Gastroesophageal sphincter (tissue), 4 donors: Measurements from ENCODE around the gene AKAP10. TPM values are rescaled to one million over a fixed set of nuclear protein-coding genes. Genes with fewer than 3 reads are reported as not detected.
A peak's percentile ranks its signal among the peaks of the same experiment; 100 is the strongest.
"Not testable (repeated sequence)": the region's sequence is repeated elsewhere in the genome, so short reads cannot be mapped to it uniquely, and the experiment has no call there.

ENCODE experiments used
- ATAC-seq: fragments of 150-250 bp; one replicate; pipeline ENCODE4 v1.9.1; 2016; ENCODE audit warnings: mild to moderate bottlenecking, moderate library complexity
- H3K27ac ChIP-seq, 4 donors: fragments of 200-600 bp; sonication (generic) in 3 of 4; 1 replicate in 3 of 4; 2 replicates in 1 of 4; pipeline ENCODE4 v1.5.1; 2016 to 2019
- H3K27me3 ChIP-seq: fragments of 200-600 bp; sonication (generic); one replicate; pipeline ENCODE4 v1.5.1; 2019
- H3K36me3 ChIP-seq, 2 donors: fragments of 200-600 bp; sonication (generic); one replicate each; pipeline ENCODE4 v1.5.1; 2019; ENCODE audit warnings: control low read depth in 1 of 2
- H3K4me1 ChIP-seq, 3 donors: fragments of 200-600 bp; sonication (generic); 1 replicate in 2 of 3; 2 replicates in 1 of 3; pipeline ENCODE4 v1.5.1; 2016 to 2019; ENCODE audit warnings: control low read depth in 2 of 3
- H3K4me3 ChIP-seq, 2 donors: fragments of 200-600 bp; sonication (generic); one replicate each; pipeline ENCODE4 v1.5.1; 2019; ENCODE audit warnings: mild to moderate bottlenecking in 1 of 2, moderate library complexity in 1 of 2
- H3K9me3 ChIP-seq, 3 donors: fragments of 200-600 bp; sonication (generic); one replicate each; pipeline ENCODE4 v1.5.1; 2017 to 2019; ENCODE audit warnings: control low read depth in 2 of 3
- EP300 ChIP-seq: sonication (generic); formaldehyde crosslinking; IDR thresholded peaks from one replicate; pipeline ENCODE4 v1.6.1; 2017; ENCODE audit warnings: antibody characterized with exemption, mild to moderate bottlenecking
- POLR2A ChIP-seq, 2 donors: fragments of 450-650 bp; IDR thresholded peaks; one replicate each; pipeline ENCODE4 v1.6.1; 2017; ENCODE audit warnings: antibody characterized with exemption in 2 of 2, mild to moderate bottlenecking in 2 of 2, moderate library complexity in 1 of 2
- POLR2AphosphoS5 ChIP-seq: sonication (generic); formaldehyde crosslinking; IDR thresholded peaks from one replicate; pipeline ENCODE4 v1.6.1; 2017; ENCODE audit warnings: antibody characterized with exemption
- WGBS, 2 donors: methylation state at CpG; one replicate each; pipeline ENCODE4 v1.1.5; 2018; ENCODE audit warnings: low coverage in 1 of 2; 5-methylcytosine and 5-hydroxymethylcytosine counted together
- total RNA-seq, 4 donors: library from RNA; depleted of rRNA; stranded (reverse); fragments of >200 nt; gene quantifications; one replicate each; pipeline ENCODE4 v1.1.0, GENCODE V29; 2016
- TF ChIP-seq, protein P1 (sequence below), 4 experiments: fragments of 200-600 bp in 2 of 4; fragments of 450-650 bp in 2 of 4; sonication (generic) in 1 of 4; IDR thresholded peaks; one replicate each; pipeline ENCODE4 v1.5.1; 2017 to 2019; ENCODE audit warnings: antibody characterized with exemption in 4 of 4, mild to moderate bottlenecking in 2 of 4, moderate library complexity in 2 of 4

Gene AKAP10
- total RNA-seq, 4 donors from 2014 or later, result 22.6 to 46.4 (median 24.4) TPM

DNA sequence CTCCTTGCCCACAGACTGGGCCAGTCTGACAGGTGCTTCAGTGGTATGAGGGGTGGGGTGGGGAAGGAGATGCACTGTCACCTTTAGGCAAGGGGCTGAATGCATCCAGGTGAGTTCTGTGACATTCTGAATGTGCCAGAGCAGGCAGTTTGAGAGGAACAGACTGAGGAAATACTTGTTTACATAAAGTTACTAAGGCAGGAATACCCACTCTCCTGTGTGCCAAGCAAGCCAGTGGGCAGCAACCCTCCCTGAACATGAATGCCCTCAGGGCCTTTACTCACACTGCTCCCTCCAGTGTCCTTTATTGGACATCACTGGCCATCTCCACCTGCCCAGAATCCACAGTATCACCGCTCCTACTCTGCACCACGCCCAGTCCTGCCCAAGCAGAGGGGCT, 76.8 kb downstream of the AKAP10 start:
- no peak for TF ChIP-seq POLR2AphosphoS5
- no peak for TF ChIP-seq POLR2A (IDR thresholded peaks at IDR 0.05)
- no peak for TF ChIP-seq EP300
- TF ChIP-seq, protein P1, sequence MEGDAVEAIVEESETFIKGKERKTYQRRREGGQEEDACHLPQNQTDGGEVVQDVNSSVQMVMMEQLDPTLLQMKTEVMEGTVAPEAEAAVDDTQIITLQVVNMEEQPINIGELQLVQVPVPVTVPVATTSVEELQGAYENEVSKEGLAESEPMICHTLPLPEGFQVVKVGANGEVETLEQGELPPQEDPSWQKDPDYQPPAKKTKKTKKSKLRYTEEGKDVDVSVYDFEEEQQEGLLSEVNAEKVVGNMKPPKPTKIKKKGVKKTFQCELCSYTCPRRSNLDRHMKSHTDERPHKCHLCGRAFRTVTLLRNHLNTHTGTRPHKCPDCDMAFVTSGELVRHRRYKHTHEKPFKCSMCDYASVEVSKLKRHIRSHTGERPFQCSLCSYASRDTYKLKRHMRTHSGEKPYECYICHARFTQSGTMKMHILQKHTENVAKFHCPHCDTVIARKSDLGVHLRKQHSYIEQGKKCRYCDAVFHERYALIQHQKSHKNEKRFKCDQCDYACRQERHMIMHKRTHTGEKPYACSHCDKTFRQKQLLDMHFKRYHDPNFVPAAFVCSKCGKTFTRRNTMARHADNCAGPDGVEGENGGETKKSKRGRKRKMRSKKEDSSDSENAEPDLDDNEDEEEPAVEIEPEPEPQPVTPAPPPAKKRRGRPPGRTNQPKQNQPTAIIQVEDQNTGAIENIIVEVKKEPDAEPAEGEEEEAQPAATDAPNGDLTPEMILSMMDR (IDR thresholded peaks at IDR 0.05), result no peak
- Histone ChIP-seq H3K4me3 (no peak overlapping the region), H3K9me3 (no peaks in the 10 kb centered on the region), H3K27me3 (no peaks in the 10 kb centered on the region), H3K4me1 (peaks cover 0 to 53% (median 0%) of the 10 kb centered on the region in 3 donors), H3K27ac (peak overlapping the region in 1 of 4 donors; percentile 27), H3K36me3 (peaks cover 0 to 55% of the 10 kb centered on the region in 2 donors)
- no peak for ATAC-seq
- WGBS, 2 donors, result 100% methylated on average over 2 of the region's 2 CpGs; no CpG with 5 or more reads in 1 of the 2 donors

DNA sequence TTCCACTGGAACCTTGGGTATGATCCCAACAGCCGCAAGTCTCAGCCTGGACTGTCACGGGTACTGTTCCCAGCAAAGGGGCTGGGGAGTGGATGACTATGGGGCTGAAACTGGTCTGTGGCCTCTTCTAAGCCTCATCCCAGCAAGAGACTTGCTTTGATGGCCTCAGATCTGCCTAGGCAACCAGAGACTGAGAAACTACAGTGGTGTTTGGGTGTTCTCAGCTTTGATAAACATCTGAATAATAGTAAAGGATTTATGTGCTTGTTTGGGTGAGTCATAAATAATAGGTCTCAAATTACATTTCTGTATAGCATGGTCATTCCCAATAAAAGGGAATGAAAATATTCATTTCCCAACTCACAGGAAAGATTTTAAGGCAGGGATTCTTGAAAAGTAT, 79.7 kb downstream of the AKAP10 start:
- TF ChIP-seq POLR2AphosphoS5 (peak; percentile 8), POLR2A (IDR thresholded peaks at IDR 0.05) (no peak), EP300 (no peak)
- TF ChIP-seq, protein P1 (IDR thresholded peaks at IDR 0.05), result no peak
- Histone ChIP-seq H3K9me3 (no peaks in the 10 kb centered on the region), H3K4me3 (no peak overlapping the region), H3K27me3 (no peaks in the 10 kb centered on the region), H3K27ac (peak overlapping the region in 1 of 4 donors; percentile 12), H3K4me1 (peaks cover 0 to 26% (median 0%) of the 10 kb centered on the region in 3 donors), H3K36me3 (peaks cover 0 to 29% of the 10 kb centered on the region in 2 donors)
- no peak for ATAC-seq
- 50 to 67% methylated on average over 1 to 2 of the region's 2 CpGs for WGBS, 2 donors

DNA sequence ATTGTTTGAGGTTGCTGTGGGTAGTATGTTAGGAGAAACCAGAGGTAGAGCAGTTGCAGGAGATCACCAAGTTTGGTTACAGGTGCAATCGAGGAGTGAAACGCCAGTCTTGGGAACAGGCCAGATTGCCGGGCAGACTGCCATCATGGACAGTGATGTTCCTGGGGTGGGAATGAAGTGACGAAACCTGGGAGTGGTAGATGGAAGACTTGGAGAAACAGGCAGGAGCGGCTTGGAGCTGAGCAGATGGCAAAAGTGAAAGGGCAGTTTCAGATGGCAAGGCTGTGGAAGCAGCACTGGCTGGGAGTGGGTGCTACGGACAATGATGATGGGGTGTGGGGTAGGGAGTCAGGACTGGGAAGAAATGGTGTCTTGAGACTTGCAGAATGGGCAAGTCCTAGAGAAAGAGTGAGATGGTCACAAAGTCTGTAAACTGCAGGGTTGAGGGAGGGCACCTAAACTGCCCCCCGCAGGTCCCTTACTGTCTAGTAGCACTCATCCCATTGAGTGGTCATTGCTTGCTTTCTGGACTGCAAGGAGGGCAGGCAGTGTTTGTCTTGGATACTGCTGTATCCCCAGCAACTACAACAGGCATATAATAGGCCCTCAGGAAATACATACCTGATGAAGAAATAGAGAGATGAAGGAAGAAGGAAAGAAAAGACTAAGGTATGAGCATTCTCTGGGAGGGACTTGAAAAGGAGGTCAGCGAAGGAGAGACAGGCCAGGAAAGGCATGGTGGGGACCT, 80.4 kb downstream of the AKAP10 start:
- WGBS, 2 donors, result 28 to 69% methylated on average over 6 to 7 of the region's 8 CpGs
- Histone ChIP-seq H3K4me3 (no peak overlapping the region), H3K4me1 (peaks cover 0 to 24% (median 0%) of the 10 kb centered on the region in 3 donors), H3K36me3 (peaks cover 0 to 24% of the 10 kb centered on the region in 2 donors), H3K9me3 (no peaks in the 10 kb centered on the region), H3K27ac (peak overlapping the region in 1 of 4 donors; percentile 12), H3K27me3 (no peaks in the 10 kb centered on the region)
- peak; percentile 51 for ATAC-seq
- TF ChIP-seq POLR2A (IDR thresholded peaks at IDR 0.05) (no peak), POLR2AphosphoS5 (peak; percentile 28)

DNA sequence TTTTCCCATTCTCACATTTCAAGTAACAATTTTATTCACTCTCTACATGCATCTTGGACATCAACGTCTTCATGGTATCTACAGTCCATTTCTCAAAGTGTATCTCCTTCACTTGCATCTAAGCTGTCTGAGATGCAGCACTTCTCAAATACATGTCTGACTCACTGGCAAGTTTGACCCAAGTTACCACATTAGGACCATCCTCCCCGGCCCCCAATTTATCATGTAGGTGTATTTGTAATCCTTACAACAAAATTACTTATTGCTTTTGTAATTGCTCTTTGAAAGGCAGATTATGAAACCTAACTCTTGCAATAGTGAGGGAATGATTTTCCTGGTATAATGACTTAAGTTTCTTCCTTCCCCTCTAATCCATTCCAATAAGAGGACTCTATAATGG, 80.9 kb downstream of the AKAP10 start:
- H3K9me3 ChIP-seq, result no peaks in the 10 kb centered on the region
- 69 to 70% methylated on average over 2 of the region's 2 CpGs for WGBS, 2 donors
- no peak overlapping the region for H3K4me3 ChIP-seq
- H3K27me3 ChIP-seq, result no peaks in the 10 kb centered on the region
- ATAC-seq, result no peak
- peaks cover 0 to 24% (median 0%) of the 10 kb centered on the region in 3 donors for H3K4me1 ChIP-seq
- no peak overlapping the region for H3K27ac ChIP-seq
- no peak for TF ChIP-seq POLR2A (IDR thresholded peaks at IDR 0.05)
- TF ChIP-seq, protein P1 (IDR thresholded peaks at IDR 0.05), result no peak
- no peak for TF ChIP-seq POLR2AphosphoS5
- TF ChIP-seq EP300, result no peak
- peaks cover 0 to 18% of the 10 kb centered on the region in 2 donors for H3K36me3 ChIP-seq

DNA sequence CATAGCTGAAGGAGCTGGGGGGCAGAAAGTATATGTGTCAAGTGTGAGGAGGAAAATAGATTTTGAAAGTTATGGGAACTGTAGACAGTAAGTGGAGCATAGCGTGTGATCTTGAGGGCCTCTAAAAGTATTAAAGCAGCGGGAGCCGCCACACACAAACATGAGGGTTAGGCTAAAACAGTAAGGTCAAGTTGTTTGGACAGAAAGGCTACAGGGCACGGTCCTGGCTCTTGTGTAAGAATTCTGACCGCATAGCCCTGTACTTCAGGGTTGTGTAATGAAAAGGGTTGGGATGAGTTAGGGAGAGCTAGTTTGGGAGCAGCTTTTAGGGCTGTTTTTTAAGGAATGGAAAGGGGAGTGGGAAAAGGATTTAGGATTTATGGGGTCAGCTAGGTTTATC, 87.1 kb downstream of the AKAP10 start:
- 78 to 93% methylated on average over 5 of the region's 5 CpGs for WGBS, 2 donors
- not testable (repeated sequence) for H3K4me1 ChIP-seq, H3K4me3 ChIP-seq, H3K27ac ChIP-seq, H3K9me3 ChIP-seq, ATAC-seq, H3K27me3 ChIP-seq, H3K36me3 ChIP-seq

DNA sequence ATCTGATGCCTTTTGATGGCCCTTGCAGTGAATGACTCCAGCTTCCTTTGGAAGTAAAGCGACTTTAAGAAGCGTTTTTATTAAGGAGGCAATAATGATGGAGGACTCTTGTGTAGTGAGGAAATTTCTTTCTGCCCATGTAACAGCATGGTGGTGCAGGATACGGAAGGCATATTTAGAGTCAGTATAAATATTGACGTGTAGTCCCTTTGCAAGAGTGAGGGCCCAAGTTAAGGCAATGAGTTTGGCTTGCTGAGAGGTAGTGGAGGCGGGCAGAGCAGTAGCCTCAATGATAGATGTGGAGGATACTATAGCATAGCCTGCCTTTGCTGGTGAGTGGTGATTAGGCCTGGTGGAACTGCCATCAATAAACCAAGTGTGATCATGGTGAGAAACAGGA, 87.6 kb downstream of the AKAP10 start:
- not testable (repeated sequence) for H3K4me3 ChIP-seq, H3K9me3 ChIP-seq

More for the DNA sequence above, 87.6 kb downstream of the AKAP10 start:
- H3K4me1 ChIP-seq, H3K36me3 ChIP-seq, ATAC-seq, H3K27ac ChIP-seq, H3K27me3 ChIP-seq: not testable (repeated sequence)
- 83 to 100% methylated on average over 2 to 5 of the region's 5 CpGs for WGBS, 2 donors
